BJ (cell line): ENCODE measurements around the gene SMPX. TPM values are rescaled to one million over a fixed set of nuclear protein-coding genes. Genes with fewer than 3 reads are reported as not detected.

Experiments used
- CTCF ChIA-PET: fragments of 350-600 bp; formaldehyde crosslinking; extraction: SDS; loops from one replicate; lab custom pipeline; 2021; ENCODE audit warnings: antibody characterized with exemption, inconsistent platforms; lab: Yijun Ruan, JAX
- POLR2A ChIA-PET: fragments of 300-600 bp; sonication (Branson Sonifier 250); formaldehyde crosslinking; extraction: SDS; loops from one replicate; lab custom pipeline; 2021; ENCODE audit warnings: antibody characterized with exemption; lab: Charles Lee
- DNase-seq: peaks from one replicate; pipeline ENCODE4 v3.0.0-alpha.2; 2011; ENCODE audit warnings: low read depth
- H3K27me3 ChIP-seq: 2 replicates; pipeline ENCODE4 v1.6.0; 2011; ENCODE audit warnings: low read length; ENCODE audit not compliant: control insufficient read depth, insufficient read depth
- H3K36me3 ChIP-seq: 2 replicates; pipeline ENCODE4 v1.5.1; 2011; ENCODE audit warnings: low read length; ENCODE audit not compliant: control insufficient read depth, insufficient read depth
- H3K4me3 ChIP-seq: 2 replicates; pipeline ENCODE4 v1.5.1; 2011; ENCODE audit warnings: low read depth, mild to moderate bottlenecking, control low read depth, low read length
- CTCF ChIP-seq: IDR thresholded peaks from 2 replicates; pipeline ENCODE4 v1.5.1; 2011; ENCODE audit warnings: low read depth, mild to moderate bottlenecking, control low read depth, inconsistent platforms, low read length, moderate library complexity; ENCODE audit not compliant: insufficient read depth
- polyA plus RNA-seq: library from polyadenylated mRNA; depleted of rRNA; stranded (reverse); fragments of >200 nt; gene quantifications from 2 replicates; pipeline ENCODE4 v1.2.3, GENCODE V29; 2011

Gene SMPX
- polyA plus RNA-seq, 1 experiment = not detected

- CTCF ChIA-PET = interaction anchor here (0.9 kb wide), 1 partner anchor 1149 kb away, joined by 3 read pairs; no protein-coding TSS in a partner anchor
- no peak for TF ChIP-seq CTCF
- no peak for DNase-seq
Observed at GRCh38 chrX:21662761-21663160, 95.2 kb downstream of the SMPX start.

GRCh38 chrX:21661316-21661715 is 96.6 kb downstream of the SMPX start:
- H3K27me3 ChIP-seq = no peaks in the 10 kb centered on the region
- CTCF ChIA-PET = no interaction called here
- no peak overlapping the region for H3K4me3 ChIP-seq
- DNase-seq = no peak
- no peaks in the 10 kb centered on the region for H3K36me3 ChIP-seq
- POLR2A ChIA-PET = no interaction called here
- no peak for TF ChIP-seq CTCF

More at GRCh38 chrX:21662761-21663160, 95.2 kb downstream of the SMPX start:
- H3K36me3 ChIP-seq = no peaks in the 10 kb centered on the region
- H3K4me3 ChIP-seq = no peak overlapping the region
- POLR2A ChIA-PET = no interaction called here
- H3K27me3 ChIP-seq = no peaks in the 10 kb centered on the region

- ChIA-PET CTCF (no interaction called here), POLR2A (no interaction called here)
- DNase-seq = no peak
- no peak for TF ChIP-seq CTCF
- Histone ChIP-seq H3K36me3 (no peaks in the 10 kb centered on the region), H3K27me3 (no peaks in the 10 kb centered on the region), H3K4me3 (no peak overlapping the region)
Observed at GRCh38 chrX:21660156-21660555, 97.8 kb downstream of the SMPX start.

- Histone ChIP-seq H3K27me3 (no peaks in the 10 kb centered on the region), H3K36me3 (no peaks in the 10 kb centered on the region), H3K4me3 (no peak overlapping the region)
- CTCF ChIA-PET = no interaction called here
- POLR2A ChIA-PET = no interaction called here
- TF ChIP-seq CTCF = no peak
- DNase-seq = no peak
Observed at GRCh38 chrX:21659320-21659719, 98.6 kb downstream of the SMPX start.

GRCh38 chrX:21658746-21659145 is 99.2 kb downstream of the SMPX start:
- no peaks in the 10 kb centered on the region for H3K27me3 ChIP-seq
- no peak overlapping the region; the same call in 1 of the 2 replicates for H3K4me3 ChIP-seq
- DNase-seq = no peak
- ChIA-PET CTCF (no interaction called here), POLR2A (no interaction called here)
- no peaks in the 10 kb centered on the region for H3K36me3 ChIP-seq
- no peak for TF ChIP-seq CTCF
